Measurements from ENCODE around the gene DOCK11.

DNA sequence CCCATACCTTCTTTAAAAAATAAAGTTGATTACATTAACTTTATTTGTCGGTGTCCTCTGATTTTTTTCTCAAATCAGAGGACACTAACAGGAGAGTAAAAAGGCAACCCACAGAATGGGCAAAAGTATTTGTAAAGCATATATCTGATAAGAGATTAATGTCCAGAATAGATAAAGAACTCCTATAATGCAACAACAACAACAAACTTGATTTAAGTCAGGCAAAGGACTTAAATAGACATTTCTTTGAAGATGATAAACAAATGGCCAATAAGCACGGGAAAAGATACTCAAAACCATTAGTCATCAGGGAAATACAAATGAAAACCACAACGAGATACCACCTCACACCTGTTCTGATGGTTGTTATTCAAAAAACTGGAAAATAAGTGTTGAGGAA lies 28.7 kb downstream of the DOCK11 start:
- no peak for TF ChIP-seq POLR2AphosphoS5 (IDR thresholded peaks at IDR 0.05; ENCODE audit: low read length)
- no peak for TF ChIP-seq SMC3 (IDR thresholded peaks at IDR 0.05; ENCODE audit: borderline replicate concordance, low read length)
- TF ChIP-seq, protein P1, sequence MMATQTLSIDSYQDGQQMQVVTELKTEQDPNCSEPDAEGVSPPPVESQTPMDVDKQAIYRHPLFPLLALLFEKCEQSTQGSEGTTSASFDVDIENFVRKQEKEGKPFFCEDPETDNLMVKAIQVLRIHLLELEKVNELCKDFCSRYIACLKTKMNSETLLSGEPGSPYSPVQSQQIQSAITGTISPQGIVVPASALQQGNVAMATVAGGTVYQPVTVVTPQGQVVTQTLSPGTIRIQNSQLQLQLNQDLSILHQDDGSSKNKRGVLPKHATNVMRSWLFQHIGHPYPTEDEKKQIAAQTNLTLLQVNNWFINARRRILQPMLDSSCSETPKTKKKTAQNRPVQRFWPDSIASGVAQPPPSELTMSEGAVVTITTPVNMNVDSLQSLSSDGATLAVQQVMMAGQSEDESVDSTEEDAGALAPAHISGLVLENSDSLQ (IDR thresholded peaks at IDR 0.05), result no peak
- TF ChIP-seq YY1 (IDR thresholded peaks at IDR 0.05; ENCODE audit: low read depth, low read length), result no peak
- no peak for TF ChIP-seq TAF1 (IDR thresholded peaks at IDR 0.05; ENCODE audit: borderline replicate concordance, low read depth, low read length)
- no peak for TF ChIP-seq POLR2A (IDR thresholded peaks at IDR 0.05; ENCODE audit: low read depth, low read length)
- no peak for TF ChIP-seq STAT3 (IDR thresholded peaks at IDR 0.05; ENCODE audit: low read depth, low read length)
- TF ChIP-seq CEBPB (IDR thresholded peaks at IDR 0.05; ENCODE audit: borderline replicate concordance in 1 of 2, low read depth in 2 of 2, low read length in 2 of 2), result no peak
- TF ChIP-seq TARDBP (IDR thresholded peaks at IDR 0.05; ENCODE audit: borderline replicate concordance), result no peak
- TF ChIP-seq, protein P2, sequence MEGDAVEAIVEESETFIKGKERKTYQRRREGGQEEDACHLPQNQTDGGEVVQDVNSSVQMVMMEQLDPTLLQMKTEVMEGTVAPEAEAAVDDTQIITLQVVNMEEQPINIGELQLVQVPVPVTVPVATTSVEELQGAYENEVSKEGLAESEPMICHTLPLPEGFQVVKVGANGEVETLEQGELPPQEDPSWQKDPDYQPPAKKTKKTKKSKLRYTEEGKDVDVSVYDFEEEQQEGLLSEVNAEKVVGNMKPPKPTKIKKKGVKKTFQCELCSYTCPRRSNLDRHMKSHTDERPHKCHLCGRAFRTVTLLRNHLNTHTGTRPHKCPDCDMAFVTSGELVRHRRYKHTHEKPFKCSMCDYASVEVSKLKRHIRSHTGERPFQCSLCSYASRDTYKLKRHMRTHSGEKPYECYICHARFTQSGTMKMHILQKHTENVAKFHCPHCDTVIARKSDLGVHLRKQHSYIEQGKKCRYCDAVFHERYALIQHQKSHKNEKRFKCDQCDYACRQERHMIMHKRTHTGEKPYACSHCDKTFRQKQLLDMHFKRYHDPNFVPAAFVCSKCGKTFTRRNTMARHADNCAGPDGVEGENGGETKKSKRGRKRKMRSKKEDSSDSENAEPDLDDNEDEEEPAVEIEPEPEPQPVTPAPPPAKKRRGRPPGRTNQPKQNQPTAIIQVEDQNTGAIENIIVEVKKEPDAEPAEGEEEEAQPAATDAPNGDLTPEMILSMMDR (IDR thresholded peaks at IDR 0.05 in 2 of 3, conservative IDR thresholded peaks at IDR 0.05 in 1 of 3; ENCODE audit: control insufficient read depth in 2 of 3, extremely low read depth in 1 of 3, insufficient read depth in 1 of 3, low read depth in 3 of 3, low read length in 3 of 3), result no peak
- no peak for TF ChIP-seq ZNF274 (IDR thresholded peaks at IDR 0.05; ENCODE audit: insufficient read depth, insufficient read length)
- no peak for TF ChIP-seq RCOR1 (conservative IDR thresholded peaks at IDR 0.05; ENCODE audit: low read depth, low read length)
- TF ChIP-seq SUZ12 (IDR thresholded peaks at IDR 0.05; ENCODE audit: unreplicated experiment), result no peak
